Gastrocnemius medialis (tissue), 4 donors: ENCODE measurements around the gene SUCLG2. TPM values are rescaled to one million over a fixed set of nuclear protein-coding genes. Genes with fewer than 3 reads are reported as not detected.
A peak's percentile ranks its signal among the peaks of the same experiment; 100 is the strongest.

ENCODE experiments used
- ATAC-seq, 2 donors: fragments of 150-250 bp; one replicate each; pipeline ENCODE4 v1.9.1; 2016
- DNase-seq, 2 donors: peaks; one replicate each; pipeline ENCODE4 v3.0.0-alpha.2; 2019
- H3K27ac ChIP-seq, 4 donors: fragments of 200-600 bp; sonication (generic); 1 replicate in 1 of 4; 2 replicates in 3 of 4; pipeline ENCODE4 v1.5.1; 2016 to 2018; ENCODE audit warnings: mild to moderate bottlenecking in 2 of 4, moderate library complexity in 1 of 4
- H3K27me3 ChIP-seq, 3 donors: fragments of 200-600 bp; sonication (generic) in 2 of 3; 1 replicate in 1 of 3; 2 replicates in 2 of 3; pipeline versions ENCODE4 v1.5.1 to v1.6.0; 2016 to 2019; ENCODE audit warnings: mild to moderate bottlenecking in 1 of 3, moderate library complexity in 1 of 3
- H3K36me3 ChIP-seq, 2 donors: fragments of 200-600 bp; sonication (generic) in 1 of 2; one replicate each; pipeline ENCODE4 v1.5.1; 2017 to 2018
- H3K4me1 ChIP-seq, 2 donors: fragments of 200-600 bp; sonication (generic) in 1 of 2; one replicate each; pipeline ENCODE4 v1.5.1; 2016 to 2017; ENCODE audit warnings: mild to moderate bottlenecking in 2 of 2
- H3K4me3 ChIP-seq, 4 donors: fragments of 200-600 bp; sonication (generic) in 3 of 4; 1 replicate in 1 of 4; 2 replicates in 3 of 4; pipeline ENCODE4 v1.5.1; 2016 to 2019; ENCODE audit warnings: mild to moderate bottlenecking in 2 of 4
- H3K9me3 ChIP-seq, 3 donors: fragments of 200-600 bp; sonication (generic) in 2 of 3; 1 replicate in 1 of 3; 2 replicates in 2 of 3; pipeline ENCODE4 v1.5.1; 2016 to 2019
- CTCF ChIP-seq, 5 experiments: fragments of 450-650 bp in 3 of 5; fragments of 200-600 bp in 2 of 5; sonication (generic) in 2 of 5; IDR thresholded peaks in 4 of 5; conservative IDR thresholded peaks in 1 of 5; 1 replicate in 4 of 5; 2 replicates in 1 of 5; pipeline ENCODE4 v1.5.1; 2016 to 2019; ENCODE audit warnings: antibody characterized with exemption in 5 of 5, mild to moderate bottlenecking in 3 of 5, moderate library complexity in 3 of 5
- POLR2A ChIP-seq, 2 donors: fragments of 450-650 bp; IDR thresholded peaks; one replicate each; pipeline ENCODE4 v1.6.1; 2017; ENCODE audit warnings: antibody characterized with exemption in 2 of 2, mild to moderate bottlenecking in 2 of 2, moderate library complexity in 2 of 2
- in situ Hi-C, 4 donors: fragments of 200-750 bp; cut with MboI; loops; one replicate each; pipeline versions ENCODE4 v1.15.0 to v1.8.0; 2017; ENCODE audit warnings: low sequenced_read_pairs in 4 of 4
- intact Hi-C: fragments of 100-400 bp; cut with DNase I; formaldehyde crosslinking; loops from one replicate; pipeline ENCODE4 v1.15.1; 2023; ENCODE audit warnings: low total_unique reads
- total RNA-seq, 4 donors: library from RNA; depleted of rRNA; stranded (reverse); fragments of >200 nt; gene quantifications; one replicate each; pipeline versions ENCODE4 v1.1.0 to v1.2.3, GENCODE V29; 2016

The SUCLG2 gene
- total RNA-seq, 4 donors from 2014 or later, result 64.3 to 106 (median 73.2) TPM

GRCh38 chr3:67648701-67649100 lies 5.7 kb downstream of the SUCLG2 start:
- TF ChIP-seq CTCF (IDR thresholded peaks at IDR 0.05 in 4 of 5, conservative IDR thresholded peaks at IDR 0.05 in 1 of 5) (no peak), POLR2A (IDR thresholded peaks at IDR 0.05) (no peak)
- no peaks in the 10 kb centered on the region for H3K36me3 ChIP-seq
- no peaks in the 10 kb centered on the region for H3K9me3 ChIP-seq
- no peak overlapping the region for H3K4me3 ChIP-seq
- intact Hi-C loops (loop anchor here (5.0 kb wide), 1 partner anchor 96 kb away; no protein-coding TSS in a partner anchor), in situ Hi-C loops (no loop called here)
- H3K27me3 ChIP-seq, result no peaks in the 10 kb centered on the region
- DNase-seq (no peak), ATAC-seq (no peak)
- H3K4me1 ChIP-seq, result peaks cover 52 to 62% of the 10 kb centered on the region in 2 donors
- H3K27ac ChIP-seq, result peak overlapping the region; percentile 47 to 74 (median 60)

- H3K27me3 ChIP-seq, result no peaks in the 10 kb centered on the region
- peak overlapping the region; percentile 47 to 74 (median 60) for H3K27ac ChIP-seq
- TF ChIP-seq POLR2A (IDR thresholded peaks at IDR 0.05) (no peak), CTCF (IDR thresholded peaks at IDR 0.05 in 4 of 5, conservative IDR thresholded peaks at IDR 0.05 in 1 of 5) (no peak)
- in situ Hi-C loops (no loop called here), intact Hi-C loops (loop anchor here (5.0 kb wide), 1 partner anchor 96 kb away; no protein-coding TSS in a partner anchor)
- no peak overlapping the region for H3K4me3 ChIP-seq
- no peaks in the 10 kb centered on the region for H3K9me3 ChIP-seq
- peaks cover 50 to 58% of the 10 kb centered on the region in 2 donors for H3K4me1 ChIP-seq
- no peak for ATAC-seq
- H3K36me3 ChIP-seq, result no peaks in the 10 kb centered on the region
- no peak for DNase-seq
These were observed 6.2 kb downstream of the SUCLG2 start for GRCh38 chr3:67648229-67648628.

GRCh38 chr3:67647390-67647878 lies 7.0 kb downstream of the SUCLG2 start:
- Histone ChIP-seq H3K4me1 (peaks cover 43 to 51% of the 10 kb centered on the region in 2 donors), H3K27me3 (no peaks in the 10 kb centered on the region), H3K9me3 (no peaks in the 10 kb centered on the region), H3K36me3 (no peaks in the 10 kb centered on the region), H3K27ac (peak overlapping the region; percentile 47 to 74 (median 60)), H3K4me3 (no peak overlapping the region)
- ATAC-seq (peak; percentile 87 to 94), DNase-seq (peak; percentile 52 to 68)
- intact Hi-C loops, result loop anchor here (5.0 kb wide), 1 partner anchor 95 kb away; no protein-coding TSS in a partner anchor
- in situ Hi-C loops, result no loop called here
- no peak for TF ChIP-seq CTCF (IDR thresholded peaks at IDR 0.05 in 4 of 5, conservative IDR thresholded peaks at IDR 0.05 in 1 of 5)
- TF ChIP-seq POLR2A (IDR thresholded peaks at IDR 0.05), result peak in 1 of 2 donors; percentile 31

GRCh38 chr3:67646586-67647234 lies 7.7 kb downstream of the SUCLG2 start:
- Histone ChIP-seq H3K36me3 (no peaks in the 10 kb centered on the region), H3K4me1 (peaks cover 43 to 44% of the 10 kb centered on the region in 2 donors), H3K9me3 (no peaks in the 10 kb centered on the region), H3K27me3 (no peaks in the 10 kb centered on the region), H3K4me3 (no peak overlapping the region), H3K27ac (peak overlapping the region; percentile 47 to 74 (median 60))
- ATAC-seq, result no peak
- in situ Hi-C loops (no loop called here), intact Hi-C loops (loop anchor here (5.0 kb wide), 1 partner anchor 94 kb away; no protein-coding TSS in a partner anchor)
- no peak for DNase-seq
- TF ChIP-seq POLR2A (IDR thresholded peaks at IDR 0.05) (no peak), CTCF (IDR thresholded peaks at IDR 0.05 in 4 of 5, conservative IDR thresholded peaks at IDR 0.05 in 1 of 5) (no peak)
